MCF 10A (cell line): Measurements from ENCODE around the gene BUD31. TPM values are rescaled to one million over a fixed set of nuclear protein-coding genes. Genes with fewer than 3 reads are reported as not detected.

Experiments used
- BruUV-seq: library from RNA; stranded (reverse); fragments of 400-500 nt; replicated peaks from 2 replicates; lab custom pipeline; 2021; lab: Mats Ljungman, UMichigan
- CTCF ChIA-PET: fragments of 300-600 bp; sonication (Branson Sonifier 250); formaldehyde crosslinking; extraction: SDS; loops from one replicate; lab custom pipeline; 2021; ENCODE audit warnings: antibody characterized with exemption, inconsistent platforms; lab: Yijun Ruan, JAX
- POLR2A ChIA-PET: fragments of 300-600, 350-650 bp; sonication (Branson Sonifier 250); formaldehyde crosslinking; extraction: SDS; loops from one replicate; lab custom pipeline; 2020; ENCODE audit warnings: antibody characterized with exemption, inconsistent platforms; lab: Yijun Ruan, JAX
- DNase-seq: peaks from one replicate; pipeline ENCODE4 v3.0.0-alpha.2; 2018; ENCODE audit not compliant: unreplicated experiment
- H3K27ac Mint-ChIP-seq: one replicate; pipeline ENCODE4 v1.8.0; 2022; ENCODE audit warnings: mild to moderate bottlenecking, low read depth, mixed read lengths; ENCODE audit not compliant: unreplicated experiment
- H3K27me3 Mint-ChIP-seq: one replicate; pipeline ENCODE4 v1.8.0; 2022; ENCODE audit warnings: mixed read lengths; ENCODE audit not compliant: insufficient read depth, unreplicated experiment
- H3K36me3 Mint-ChIP-seq: one replicate; pipeline ENCODE4 v1.8.0; 2022; ENCODE audit warnings: mild to moderate bottlenecking, moderate library complexity, mixed read lengths; ENCODE audit not compliant: insufficient read depth, unreplicated experiment
- H3K4me1 Mint-ChIP-seq: one replicate; pipeline ENCODE4 v1.8.0; 2022; ENCODE audit warnings: mixed read lengths; ENCODE audit not compliant: insufficient read depth, unreplicated experiment
- H3K4me3 Mint-ChIP-seq: one replicate; pipeline ENCODE4 v1.8.0; 2022; ENCODE audit warnings: mild to moderate bottlenecking, moderate library complexity, mixed read lengths; ENCODE audit not compliant: unreplicated experiment
- H3K9me3 Mint-ChIP-seq: one replicate; pipeline ENCODE4 v1.8.0; 2022; ENCODE audit warnings: mixed read lengths; ENCODE audit not compliant: unreplicated experiment
- CTCF ChIP-seq: fragments of 200-600 bp; IDR thresholded peaks from one replicate; pipeline ENCODE4 v1.8.0; 2022; ENCODE audit warnings: antibody characterized with exemption, mild to moderate bottlenecking; ENCODE audit not compliant: unreplicated experiment
- intact Hi-C: fragments of 100-400 bp; cut with micrococcal nuclease; formaldehyde crosslinking; loops from 2 replicates; pipeline ENCODE4 v1.14.1; 2022
- total RNA-seq: library from RNA; stranded (reverse); gene quantifications from 2 replicates; pipeline ENCODE4 v1.2.3, GENCODE V29; 2022

Gene BUD31
- total RNA-seq, 1 experiment from 2014 or later, result 224 TPM

- POLR2A ChIA-PET, result interaction anchor here (2.9 kb wide), 1 partner anchor 27 kb away, joined by 36 read pairs; the partner anchor contains the start of genes BUD31 and PDAP1
- Mint-ChIP-seq H3K9me3 (no peaks in the 10 kb centered on the region), H3K36me3 (peaks cover 43% of the 10 kb centered on the region), H3K4me1 (peaks cover 18% of the 10 kb centered on the region), H3K4me3 (no peak overlapping the region), H3K27ac (no peak overlapping the region), H3K27me3 (no peaks in the 10 kb centered on the region)
- CTCF ChIA-PET, result interaction anchor here (0.6 to 1.1 kb wide), 2 partner anchors 9 to 45 kb away, joined by 3 read pairs; no protein-coding TSS in a partner anchor
- DNase-seq, result no peak
- intact Hi-C loops, result no loop called here
- no peak for TF ChIP-seq CTCF
- no TSS peak for BruUV-seq
These were observed 27.7 kb upstream of the BUD31 start for GRCh38 chr7:99380823-99381663.

- Mint-ChIP-seq H3K27me3 (no peaks in the 10 kb centered on the region), H3K36me3 (peaks cover 42% of the 10 kb centered on the region), H3K27ac (no peak overlapping the region), H3K4me3 (no peak overlapping the region), H3K4me1 (peaks cover 18% of the 10 kb centered on the region), H3K9me3 (no peaks in the 10 kb centered on the region)
- no peak for TF ChIP-seq CTCF
- DNase-seq, result no peak
- no TSS peak for BruUV-seq
- CTCF ChIA-PET, result no interaction called here
- intact Hi-C loops, result no loop called here
- POLR2A ChIA-PET, result interaction anchor here (1.1 kb wide), 1 partner anchor 27 kb away, joined by 3 read pairs; the partner anchor contains the start of gene BUD31
These were observed 27.1 kb upstream of the BUD31 start for GRCh38 chr7:99381664-99382075.

GRCh38 chr7:99383203-99383602, 25.6 kb upstream of the BUD31 start:
- H3K36me3 Mint-ChIP-seq, result peaks cover 43% of the 10 kb centered on the region
- peaks cover 18% of the 10 kb centered on the region for H3K4me1 Mint-ChIP-seq
- no TSS peak for BruUV-seq
- H3K4me3 Mint-ChIP-seq, result no peak overlapping the region
- TF ChIP-seq CTCF, result no peak
- no peak for DNase-seq
- H3K27ac Mint-ChIP-seq, result no peak overlapping the region
- POLR2A ChIA-PET, result interaction anchor here (1.0 kb wide), 1 partner anchor 25 kb away, joined by 3 read pairs; no protein-coding TSS in a partner anchor
- H3K27me3 Mint-ChIP-seq, result no peaks in the 10 kb centered on the region
- no peaks in the 10 kb centered on the region for H3K9me3 Mint-ChIP-seq
- intact Hi-C loops, result no loop called here
- CTCF ChIA-PET, result interaction anchor here (1.2 kb wide), 1 partner anchor 18 kb away, joined by 3 read pairs; no protein-coding TSS in a partner anchor

- POLR2A ChIA-PET, result no interaction called here
- H3K36me3 Mint-ChIP-seq, result peaks cover 45% of the 10 kb centered on the region
- peaks cover 17% of the 10 kb centered on the region for H3K4me1 Mint-ChIP-seq
- no peaks in the 10 kb centered on the region for H3K27me3 Mint-ChIP-seq
- BruUV-seq, result no TSS peak
- intact Hi-C loops, result no loop called here
- no peak overlapping the region for H3K27ac Mint-ChIP-seq
- no peak for DNase-seq
- no peak for TF ChIP-seq CTCF
- H3K4me3 Mint-ChIP-seq, result no peak overlapping the region
- CTCF ChIA-PET, result no interaction called here
- no peaks in the 10 kb centered on the region for H3K9me3 Mint-ChIP-seq
These were observed 24.9 kb upstream of the BUD31 start for GRCh38 chr7:99383791-99384370.
